ENCODE data around the gene RTKN.

Gene RTKN

DNA sequence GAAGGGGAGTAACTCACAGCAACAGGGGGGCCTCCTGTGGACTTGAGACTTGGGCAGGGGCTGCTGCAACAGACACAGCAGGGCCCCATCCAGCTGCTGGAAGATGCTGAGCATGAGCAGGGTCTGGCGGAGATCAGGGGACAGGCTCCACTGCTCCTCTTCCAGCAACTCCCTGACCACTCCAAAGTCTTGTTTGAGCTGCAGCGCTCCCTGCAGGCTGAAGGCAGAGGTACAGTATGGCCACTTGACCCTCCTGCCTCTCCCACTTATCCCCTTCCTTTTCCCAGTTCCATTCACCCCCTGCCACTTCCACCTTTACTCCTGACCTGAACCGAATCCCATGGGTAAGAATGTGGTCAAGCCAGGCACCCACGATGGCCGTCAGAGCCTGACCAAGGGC lies 33.2 kb upstream of the RTKN start (continued):
- TF ChIP-seq, protein P1, sequence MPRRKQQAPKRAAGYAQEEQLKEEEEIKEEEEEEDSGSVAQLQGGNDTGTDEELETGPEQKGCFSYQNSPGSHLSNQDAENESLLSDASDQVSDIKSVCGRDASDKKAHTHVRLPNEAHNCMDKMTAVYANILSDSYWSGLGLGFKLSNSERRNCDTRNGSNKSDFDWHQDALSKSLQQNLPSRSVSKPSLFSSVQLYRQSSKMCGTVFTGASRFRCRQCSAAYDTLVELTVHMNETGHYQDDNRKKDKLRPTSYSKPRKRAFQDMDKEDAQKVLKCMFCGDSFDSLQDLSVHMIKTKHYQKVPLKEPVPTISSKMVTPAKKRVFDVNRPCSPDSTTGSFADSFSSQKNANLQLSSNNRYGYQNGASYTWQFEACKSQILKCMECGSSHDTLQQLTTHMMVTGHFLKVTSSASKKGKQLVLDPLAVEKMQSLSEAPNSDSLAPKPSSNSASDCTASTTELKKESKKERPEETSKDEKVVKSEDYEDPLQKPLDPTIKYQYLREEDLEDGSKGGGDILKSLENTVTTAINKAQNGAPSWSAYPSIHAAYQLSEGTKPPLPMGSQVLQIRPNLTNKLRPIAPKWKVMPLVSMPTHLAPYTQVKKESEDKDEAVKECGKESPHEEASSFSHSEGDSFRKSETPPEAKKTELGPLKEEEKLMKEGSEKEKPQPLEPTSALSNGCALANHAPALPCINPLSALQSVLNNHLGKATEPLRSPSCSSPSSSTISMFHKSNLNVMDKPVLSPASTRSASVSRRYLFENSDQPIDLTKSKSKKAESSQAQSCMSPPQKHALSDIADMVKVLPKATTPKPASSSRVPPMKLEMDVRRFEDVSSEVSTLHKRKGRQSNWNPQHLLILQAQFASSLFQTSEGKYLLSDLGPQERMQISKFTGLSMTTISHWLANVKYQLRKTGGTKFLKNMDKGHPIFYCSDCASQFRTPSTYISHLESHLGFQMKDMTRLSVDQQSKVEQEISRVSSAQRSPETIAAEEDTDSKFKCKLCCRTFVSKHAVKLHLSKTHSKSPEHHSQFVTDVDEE (CRISPR knock-in tag; IDR thresholded peaks at IDR 0.05): no peak
- no peak for TF ChIP-seq ZNF565 (CRISPR knock-in tag; conservative IDR thresholded peaks at IDR 0.05; ENCODE audit: low read depth)

DNA sequence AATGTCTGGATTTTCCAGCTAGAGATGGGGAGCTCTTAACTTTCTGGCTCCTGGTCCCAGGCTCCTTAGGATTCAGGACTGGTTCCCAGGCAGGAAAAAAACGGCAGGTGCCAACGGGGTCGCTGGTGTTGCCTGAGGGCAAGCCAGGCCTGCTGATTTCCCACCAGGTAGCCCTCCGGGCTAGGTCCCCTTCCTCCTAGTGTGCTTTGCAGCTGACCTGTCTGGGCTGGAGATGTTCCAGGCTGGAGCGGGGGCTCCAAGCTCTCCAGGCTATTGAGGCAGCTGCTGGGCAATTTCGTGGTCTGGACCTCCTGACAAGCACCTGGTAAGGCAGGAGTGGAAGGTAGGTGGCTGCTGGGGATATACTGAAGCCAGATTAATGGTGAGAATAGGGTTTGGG lies 32.7 kb upstream of the RTKN start:
- TF ChIP-seq ZFP30 (CRISPR knock-in tag; IDR thresholded peaks at IDR 0.05) (no peak), GLIS3 (CRISPR knock-in tag; IDR thresholded peaks at IDR 0.05) (no peak), RARB (CRISPR knock-in tag; IDR thresholded peaks at IDR 0.05) (no peak), SNAI2 (CRISPR knock-in tag; IDR thresholded peaks at IDR 0.05) (no peak), CSDC2 (CRISPR knock-in tag; IDR thresholded peaks at IDR 0.05) (no peak), ESRRG (CRISPR knock-in tag; IDR thresholded peaks at IDR 0.05) (no peak), BACH2 (CRISPR knock-in tag; IDR thresholded peaks at IDR 0.05; ENCODE audit: borderline replicate concordance) (no peak)
- TF ChIP-seq, protein P2, sequence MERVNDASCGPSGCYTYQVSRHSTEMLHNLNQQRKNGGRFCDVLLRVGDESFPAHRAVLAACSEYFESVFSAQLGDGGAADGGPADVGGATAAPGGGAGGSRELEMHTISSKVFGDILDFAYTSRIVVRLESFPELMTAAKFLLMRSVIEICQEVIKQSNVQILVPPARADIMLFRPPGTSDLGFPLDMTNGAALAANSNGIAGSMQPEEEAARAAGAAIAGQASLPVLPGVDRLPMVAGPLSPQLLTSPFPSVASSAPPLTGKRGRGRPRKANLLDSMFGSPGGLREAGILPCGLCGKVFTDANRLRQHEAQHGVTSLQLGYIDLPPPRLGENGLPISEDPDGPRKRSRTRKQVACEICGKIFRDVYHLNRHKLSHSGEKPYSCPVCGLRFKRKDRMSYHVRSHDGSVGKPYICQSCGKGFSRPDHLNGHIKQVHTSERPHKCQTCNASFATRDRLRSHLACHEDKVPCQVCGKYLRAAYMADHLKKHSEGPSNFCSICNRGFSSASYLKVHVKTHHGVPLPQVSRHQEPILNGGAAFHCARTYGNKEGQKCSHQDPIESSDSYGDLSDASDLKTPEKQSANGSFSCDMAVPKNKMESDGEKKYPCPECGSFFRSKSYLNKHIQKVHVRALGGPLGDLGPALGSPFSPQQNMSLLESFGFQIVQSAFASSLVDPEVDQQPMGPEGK (CRISPR knock-in tag; IDR thresholded peaks at IDR 0.05; ENCODE audit: borderline replicate concordance): no peak
- TF ChIP-seq, protein P3, sequence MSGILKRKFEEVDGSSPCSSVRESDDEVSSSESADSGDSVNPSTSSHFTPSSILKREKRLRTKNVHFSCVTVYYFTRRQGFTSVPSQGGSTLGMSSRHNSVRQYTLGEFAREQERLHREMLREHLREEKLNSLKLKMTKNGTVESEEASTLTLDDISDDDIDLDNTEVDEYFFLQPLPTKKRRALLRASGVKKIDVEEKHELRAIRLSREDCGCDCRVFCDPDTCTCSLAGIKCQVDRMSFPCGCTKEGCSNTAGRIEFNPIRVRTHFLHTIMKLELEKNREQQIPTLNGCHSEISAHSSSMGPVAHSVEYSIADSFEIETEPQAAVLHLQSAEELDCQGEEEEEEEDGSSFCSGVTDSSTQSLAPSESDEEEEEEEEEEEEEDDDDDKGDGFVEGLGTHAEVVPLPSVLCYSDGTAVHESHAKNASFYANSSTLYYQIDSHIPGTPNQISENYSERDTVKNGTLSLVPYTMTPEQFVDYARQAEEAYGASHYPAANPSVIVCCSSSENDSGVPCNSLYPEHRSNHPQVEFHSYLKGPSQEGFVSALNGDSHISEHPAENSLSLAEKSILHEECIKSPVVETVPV (CRISPR knock-in tag; IDR thresholded peaks at IDR 0.05): no peak
- ATAC-seq: no peak

DNA sequence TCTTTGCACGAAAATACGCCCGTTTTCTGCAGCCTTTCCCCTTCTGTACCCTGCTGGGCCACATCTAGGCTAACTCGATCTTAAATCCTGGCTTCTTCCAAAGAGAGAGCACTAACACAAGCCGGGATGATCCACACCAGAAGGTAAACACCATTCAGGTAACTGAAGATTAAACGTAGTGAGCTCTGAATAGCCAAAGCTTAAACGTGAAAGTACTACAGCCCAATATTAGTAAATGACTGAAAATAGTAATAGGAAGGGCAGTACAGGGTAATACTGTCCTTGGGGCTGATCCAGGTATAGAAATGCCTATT lies 31.2 kb upstream of the RTKN start:
- TF ChIP-seq, protein P4, sequence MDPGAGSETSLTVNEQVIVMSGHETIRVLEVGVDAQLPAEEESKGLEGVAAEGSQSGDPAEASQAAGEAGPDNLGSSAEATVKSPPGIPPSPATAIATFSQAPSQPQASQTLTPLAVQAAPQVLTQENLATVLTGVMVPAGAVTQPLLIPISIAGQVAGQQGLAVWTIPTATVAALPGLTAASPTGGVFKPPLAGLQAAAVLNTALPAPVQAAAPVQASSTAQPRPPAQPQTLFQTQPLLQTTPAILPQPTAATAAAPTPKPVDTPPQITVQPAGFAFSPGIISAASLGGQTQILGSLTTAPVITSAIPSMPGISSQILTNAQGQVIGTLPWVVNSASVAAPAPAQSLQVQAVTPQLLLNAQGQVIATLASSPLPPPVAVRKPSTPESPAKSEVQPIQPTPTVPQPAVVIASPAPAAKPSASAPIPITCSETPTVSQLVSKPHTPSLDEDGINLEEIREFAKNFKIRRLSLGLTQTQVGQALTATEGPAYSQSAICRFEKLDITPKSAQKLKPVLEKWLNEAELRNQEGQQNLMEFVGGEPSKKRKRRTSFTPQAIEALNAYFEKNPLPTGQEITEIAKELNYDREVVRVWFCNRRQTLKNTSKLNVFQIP (CRISPR knock-in tag; IDR thresholded peaks at IDR 0.05; ENCODE audit: borderline replicate concordance, low read depth): no peak
- TF ChIP-seq ZFP30 (CRISPR knock-in tag; IDR thresholded peaks at IDR 0.05) (no peak), ZFP3 (CRISPR knock-in tag; IDR thresholded peaks at IDR 0.05) (no peak), ESRRG (CRISPR knock-in tag; IDR thresholded peaks at IDR 0.05) (no peak), ZNF565 (CRISPR knock-in tag; conservative IDR thresholded peaks at IDR 0.05; ENCODE audit: low read depth) (no peak), CSDC2 (CRISPR knock-in tag; IDR thresholded peaks at IDR 0.05) (no peak), ZNF8 (CRISPR knock-in tag; IDR thresholded peaks at IDR 0.05) (no peak), ZNF70 (CRISPR knock-in tag; IDR thresholded peaks at IDR 0.05) (no peak), TCF4 (CRISPR knock-in tag; IDR thresholded peaks at IDR 0.05; ENCODE audit: borderline replicate concordance) (no peak), ARNTL (CRISPR knock-in tag; IDR thresholded peaks at IDR 0.05; ENCODE audit: borderline replicate concordance, low read depth) (no peak), ZC3H10 (CRISPR knock-in tag; IDR thresholded peaks at IDR 0.05) (no peak), RARB (CRISPR knock-in tag; IDR thresholded peaks at IDR 0.05) (no peak), BACH2 (CRISPR knock-in tag; IDR thresholded peaks at IDR 0.05; ENCODE audit: borderline replicate concordance) (no peak), ISL1 (CRISPR knock-in tag; IDR thresholded peaks at IDR 0.05) (no peak), SNAI2 (CRISPR knock-in tag; IDR thresholded peaks at IDR 0.05) (no peak)
- TF ChIP-seq, protein P1 (CRISPR knock-in tag; IDR thresholded peaks at IDR 0.05): no peak
- TF ChIP-seq, protein P5, sequence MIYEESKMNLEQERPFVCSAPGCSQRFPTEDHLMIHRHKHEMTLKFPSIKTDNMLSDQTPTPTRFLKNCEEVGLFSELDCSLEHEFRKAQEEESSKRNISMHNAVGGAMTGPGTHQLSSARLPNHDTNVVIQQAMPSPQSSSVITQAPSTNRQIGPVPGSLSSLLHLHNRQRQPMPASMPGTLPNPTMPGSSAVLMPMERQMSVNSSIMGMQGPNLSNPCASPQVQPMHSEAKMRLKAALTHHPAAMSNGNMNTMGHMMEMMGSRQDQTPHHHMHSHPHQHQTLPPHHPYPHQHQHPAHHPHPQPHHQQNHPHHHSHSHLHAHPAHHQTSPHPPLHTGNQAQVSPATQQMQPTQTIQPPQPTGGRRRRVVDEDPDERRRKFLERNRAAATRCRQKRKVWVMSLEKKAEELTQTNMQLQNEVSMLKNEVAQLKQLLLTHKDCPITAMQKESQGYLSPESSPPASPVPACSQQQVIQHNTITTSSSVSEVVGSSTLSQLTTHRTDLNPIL (CRISPR knock-in tag; IDR thresholded peaks at IDR 0.05; ENCODE audit: low read depth): no peak
- TF ChIP-seq, protein P2 (CRISPR knock-in tag; IDR thresholded peaks at IDR 0.05; ENCODE audit: borderline replicate concordance): no peak
- TF ChIP-seq, protein P3 (CRISPR knock-in tag; IDR thresholded peaks at IDR 0.05): no peak
- peak; percentile 4 for ATAC-seq
